GM21381 (cell line): ENCODE measurements around the gene TNRC6C.
A peak's percentile ranks its signal among the peaks of the same experiment; 100 is the strongest.

Experiments used
- ATAC-seq: cut with Tn5 transposase; IDR thresholded peaks from one replicate; pipeline ENCODE4 v1.9.1; 2021; ENCODE audit warnings: mild to moderate bottlenecking, moderate library complexity; ENCODE audit not compliant: unreplicated experiment

TNRC6C gene, protein sequence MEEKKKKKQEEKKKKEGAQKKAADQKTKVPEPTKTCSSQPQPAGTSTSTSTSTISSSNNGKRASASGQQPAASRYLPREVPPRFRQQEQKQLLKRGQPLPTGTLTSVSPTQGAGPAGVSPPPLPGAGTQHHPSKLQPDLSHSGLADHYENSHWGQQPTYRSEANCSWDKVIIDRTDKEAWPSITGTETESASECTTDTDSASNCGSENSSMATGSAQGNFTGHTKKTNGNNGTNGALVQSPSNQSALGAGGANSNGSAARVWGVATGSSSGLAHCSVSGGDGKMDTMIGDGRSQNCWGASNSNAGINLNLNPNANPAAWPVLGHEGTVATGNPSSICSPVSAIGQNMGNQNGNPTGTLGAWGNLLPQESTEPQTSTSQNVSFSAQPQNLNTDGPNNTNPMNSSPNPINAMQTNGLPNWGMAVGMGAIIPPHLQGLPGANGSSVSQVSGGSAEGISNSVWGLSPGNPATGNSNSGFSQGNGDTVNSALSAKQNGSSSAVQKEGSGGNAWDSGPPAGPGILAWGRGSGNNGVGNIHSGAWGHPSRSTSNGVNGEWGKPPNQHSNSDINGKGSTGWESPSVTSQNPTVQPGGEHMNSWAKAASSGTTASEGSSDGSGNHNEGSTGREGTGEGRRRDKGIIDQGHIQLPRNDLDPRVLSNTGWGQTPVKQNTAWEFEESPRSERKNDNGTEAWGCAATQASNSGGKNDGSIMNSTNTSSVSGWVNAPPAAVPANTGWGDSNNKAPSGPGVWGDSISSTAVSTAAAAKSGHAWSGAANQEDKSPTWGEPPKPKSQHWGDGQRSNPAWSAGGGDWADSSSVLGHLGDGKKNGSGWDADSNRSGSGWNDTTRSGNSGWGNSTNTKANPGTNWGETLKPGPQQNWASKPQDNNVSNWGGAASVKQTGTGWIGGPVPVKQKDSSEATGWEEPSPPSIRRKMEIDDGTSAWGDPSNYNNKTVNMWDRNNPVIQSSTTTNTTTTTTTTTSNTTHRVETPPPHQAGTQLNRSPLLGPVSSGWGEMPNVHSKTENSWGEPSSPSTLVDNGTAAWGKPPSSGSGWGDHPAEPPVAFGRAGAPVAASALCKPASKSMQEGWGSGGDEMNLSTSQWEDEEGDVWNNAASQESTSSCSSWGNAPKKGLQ (N-terminal part only)

GRCh38 chr17:77957857-77958715, at the start of gene TNRC6C:
Gene TNRC6C (plus strand): TSS chr17:77958703. CDS start chr17:78004207, 45,504 bp downstream.
- peak; percentile 85 for ATAC-seq

DNA sequence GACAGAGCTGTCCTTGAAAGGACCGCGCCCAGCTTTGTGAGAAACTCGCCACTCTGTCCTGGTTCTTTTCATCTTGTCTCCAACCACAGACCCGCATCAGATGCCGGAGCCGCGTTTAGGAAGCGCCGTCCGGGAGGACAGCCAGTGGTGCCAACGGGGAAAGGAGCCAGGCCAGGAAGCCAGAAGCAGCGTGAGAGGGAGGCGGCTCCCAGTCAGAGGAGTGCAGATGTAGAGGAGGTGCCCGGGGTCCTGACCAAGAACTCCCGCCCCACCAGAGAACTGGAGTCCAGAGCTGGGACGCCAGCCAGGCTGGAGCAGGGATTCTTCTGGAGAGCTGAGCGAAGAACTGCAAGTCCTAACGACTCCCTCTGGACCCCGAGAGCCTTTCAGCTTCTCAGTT, 49.3 kb upstream of the TNRC6C start:
- no peak for ATAC-seq

- ATAC-seq: no peak
Observed at GRCh38 chr17:77909816-77910215, 48.7 kb upstream of the TNRC6C start.

GRCh38 chr17:77914385-77915254, 43.9 kb upstream of the TNRC6C start:
- no peak for ATAC-seq

GRCh38 chr17:77915594-77916021, 42.9 kb upstream of the TNRC6C start:
- ATAC-seq: no peak

GRCh38 chr17:77916264-77916663, 42.2 kb upstream of the TNRC6C start:
- ATAC-seq: no peak

DNA sequence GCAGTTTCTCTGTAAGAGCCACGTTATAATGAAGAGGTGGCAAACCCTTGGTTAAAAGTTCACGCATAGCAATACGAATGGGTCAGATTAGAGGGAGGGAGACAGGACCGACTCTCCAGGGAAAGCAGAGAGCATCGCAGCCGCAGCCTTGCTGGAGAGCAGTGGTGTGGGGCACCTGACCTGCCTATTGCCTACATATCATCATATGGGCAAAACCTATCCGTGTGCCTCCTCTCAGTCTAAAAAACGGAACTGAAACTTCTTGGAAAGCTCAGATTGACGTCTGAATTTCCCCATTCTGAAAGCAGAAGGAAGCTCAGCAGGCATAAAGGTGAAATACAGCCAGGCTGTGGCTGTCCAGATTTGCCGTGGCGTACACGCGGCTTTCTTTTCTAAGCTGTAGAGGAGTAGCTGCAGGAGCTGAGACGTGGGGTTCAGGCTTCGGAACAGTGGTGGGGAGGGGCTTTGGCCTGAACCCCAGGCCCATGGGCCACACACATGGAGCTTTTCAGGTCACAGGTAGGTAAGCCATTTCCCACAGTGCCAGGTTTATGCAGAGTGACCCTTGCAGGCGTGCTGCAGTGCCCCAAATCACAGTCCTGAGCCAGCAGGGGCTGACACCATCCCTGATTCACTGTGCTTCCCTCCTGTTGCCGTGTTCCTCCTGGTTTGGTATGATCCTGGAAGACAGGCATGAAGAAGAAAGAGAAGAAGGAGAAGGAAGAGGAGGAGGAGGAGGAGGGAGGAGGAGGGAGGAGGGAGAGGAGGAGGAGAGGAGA, 41.6 kb upstream of the TNRC6C start:
- no peak for ATAC-seq

- no peak for ATAC-seq
Observed at GRCh38 chr17:77919276-77919675, 39.2 kb upstream of the TNRC6C start.

GRCh38 chr17:77923135-77923534, 35.4 kb upstream of the TNRC6C start:
- ATAC-seq: no peak

DNA sequence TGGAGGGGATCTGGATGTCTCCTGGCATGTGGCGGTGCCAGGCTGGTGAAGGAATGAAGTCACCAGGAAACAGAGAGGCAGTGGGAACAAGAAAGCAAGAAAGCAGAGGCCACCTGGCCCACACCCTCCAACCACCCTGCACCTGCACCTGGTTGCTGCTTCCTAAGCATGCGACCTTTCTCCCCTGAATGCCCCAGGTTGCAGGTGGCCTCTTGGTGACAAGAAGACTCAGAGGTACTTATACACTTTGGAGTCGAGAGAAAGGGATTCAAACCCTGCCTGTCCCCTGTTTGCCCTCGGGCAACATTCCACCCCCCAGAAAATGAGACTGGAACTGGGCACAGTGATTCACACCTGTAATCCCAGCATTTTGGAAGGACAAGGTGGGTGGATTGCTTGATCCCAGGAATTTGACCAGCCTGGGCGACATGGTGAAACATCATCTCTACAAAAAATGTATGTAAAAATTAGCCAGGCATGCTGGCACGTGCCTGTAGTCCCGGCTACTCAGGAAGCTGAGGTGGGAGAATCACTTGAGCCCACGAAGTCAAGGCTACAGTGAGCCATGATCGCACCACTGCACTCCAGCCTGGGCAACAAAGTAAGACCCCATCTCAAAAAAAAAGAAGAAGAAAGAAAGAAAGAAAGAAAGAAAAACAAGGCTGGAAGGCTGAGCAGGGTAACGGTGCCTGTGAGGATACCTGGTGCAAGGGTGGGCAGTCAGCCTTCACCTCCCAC, 34.6 kb upstream of the TNRC6C start:
- no peak for ATAC-seq

- ATAC-seq: no peak
Observed at GRCh38 chr17:77924757-77925336, 33.7 kb upstream of the TNRC6C start.

GRCh38 chr17:77925831-77926543, 32.5 kb upstream of the TNRC6C start:
- no peak for ATAC-seq

DNA sequence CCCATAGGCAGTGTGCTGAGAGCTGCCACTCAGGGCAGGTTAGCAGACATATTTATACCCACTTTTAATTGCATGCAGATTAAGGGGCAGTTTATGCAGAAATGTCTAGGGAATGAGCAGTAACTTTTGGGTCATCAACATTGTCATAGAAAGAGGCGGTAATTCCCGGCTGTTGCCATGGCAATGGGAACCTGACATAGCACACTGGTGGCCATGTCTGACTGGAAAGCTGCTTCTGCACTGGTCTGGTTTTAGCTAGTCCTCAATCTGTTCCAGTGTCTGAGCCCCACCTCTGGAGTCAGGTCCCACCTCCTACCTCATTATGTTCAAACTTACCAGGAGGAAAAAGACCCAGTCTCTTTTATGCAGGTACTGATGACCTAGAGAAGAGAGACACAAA, 31.5 kb upstream of the TNRC6C start:
- ATAC-seq: no peak

DNA sequence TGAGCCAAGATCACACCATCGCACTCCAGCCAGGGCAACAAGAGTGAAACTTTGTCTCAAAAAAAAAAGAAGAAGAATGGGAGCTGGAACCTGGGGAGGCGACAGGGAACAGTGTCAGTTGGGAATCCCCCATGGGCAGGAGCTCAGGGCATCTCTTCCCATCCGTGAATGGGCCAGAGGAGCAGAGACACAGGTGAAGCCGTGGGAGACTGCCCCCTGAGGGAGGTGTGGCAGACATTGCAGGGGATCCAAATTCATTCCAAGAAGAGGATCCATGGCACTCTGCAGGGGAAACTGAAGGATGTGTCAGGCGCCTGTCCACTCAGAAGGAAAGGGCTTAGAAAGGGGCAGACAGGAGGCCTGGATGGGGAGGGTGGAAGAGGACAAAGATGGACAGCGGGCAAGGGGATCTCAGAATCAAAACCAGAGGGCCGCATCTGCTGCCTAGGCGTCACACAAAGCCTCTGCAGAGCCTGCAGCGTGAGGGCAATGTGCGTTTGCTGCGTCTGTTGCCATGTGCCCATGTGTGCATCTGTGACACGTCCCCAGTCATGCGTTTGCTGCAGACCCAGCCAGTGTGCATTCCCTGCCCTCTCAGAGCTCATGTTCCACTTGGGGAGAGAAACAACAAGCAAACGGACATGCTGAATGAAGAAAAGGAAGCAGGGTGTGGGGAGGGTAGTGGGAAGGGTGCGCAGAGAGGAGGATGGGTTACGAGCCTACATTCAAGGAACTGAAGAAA, 30.6 kb upstream of the TNRC6C start:
- ATAC-seq: no peak

DNA sequence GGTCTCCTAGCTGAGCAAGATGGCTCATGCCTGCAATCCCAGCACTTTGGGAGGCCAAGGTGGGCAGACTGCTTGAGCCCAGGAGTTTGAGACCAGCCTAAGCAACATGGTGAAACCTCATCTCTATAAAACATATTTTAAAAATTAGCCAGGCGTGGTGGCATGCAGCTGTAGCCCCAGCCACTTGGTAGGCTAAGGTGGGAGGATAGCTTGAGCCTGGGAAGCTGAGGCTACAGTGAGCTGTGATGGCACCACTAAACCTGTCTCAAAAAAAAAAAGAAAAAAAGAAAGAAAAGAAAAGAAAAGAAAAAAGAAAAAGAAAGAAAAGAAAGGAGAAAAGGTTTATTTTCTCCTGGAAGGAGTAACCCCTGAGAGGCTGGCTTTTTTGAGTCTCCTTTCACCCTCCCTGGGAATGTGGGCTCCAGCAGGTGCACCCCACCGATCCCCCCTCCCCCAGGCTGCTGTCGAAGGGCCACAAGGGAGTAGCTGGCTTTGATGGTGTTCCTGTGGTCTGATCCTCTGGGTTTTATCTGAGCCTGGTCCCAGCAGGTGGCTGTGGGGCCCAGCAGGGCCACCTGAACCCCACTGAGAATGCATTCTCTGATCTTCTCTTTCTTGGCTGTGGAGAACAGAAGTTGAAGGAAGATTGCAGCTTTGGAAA, 29.9 kb upstream of the TNRC6C start:
- ATAC-seq: no peak

DNA sequence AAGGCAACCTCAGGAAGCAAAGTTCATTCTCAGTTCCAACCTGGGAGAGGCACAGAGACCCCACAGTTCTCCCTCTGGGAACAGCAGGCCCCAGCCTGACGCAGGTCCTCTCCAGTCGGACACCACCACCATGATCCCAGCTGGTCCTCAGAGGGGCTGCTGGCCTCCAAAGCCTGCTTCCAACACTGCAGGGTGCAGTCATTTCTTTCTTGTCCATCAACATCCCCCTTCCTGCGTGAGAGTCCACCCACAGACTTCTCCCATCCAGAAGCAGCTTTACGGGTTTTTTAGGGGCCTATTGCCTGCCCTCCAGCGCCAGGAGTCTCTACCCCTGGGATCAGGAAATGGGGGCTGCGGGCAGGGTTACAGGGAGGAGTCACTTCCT, 29.3 kb upstream of the TNRC6C start:
- ATAC-seq: no peak
